GM18907 (cell line): Measurements from ENCODE around the gene TMEM121.

ENCODE experiments used
- ATAC-seq: cut with Tn5 transposase; IDR thresholded peaks from one replicate; pipeline ENCODE4 v1.9.1; 2021; ENCODE audit warnings: mild to moderate bottlenecking, moderate library complexity; ENCODE audit not compliant: unreplicated experiment

Gene TMEM121

DNA sequence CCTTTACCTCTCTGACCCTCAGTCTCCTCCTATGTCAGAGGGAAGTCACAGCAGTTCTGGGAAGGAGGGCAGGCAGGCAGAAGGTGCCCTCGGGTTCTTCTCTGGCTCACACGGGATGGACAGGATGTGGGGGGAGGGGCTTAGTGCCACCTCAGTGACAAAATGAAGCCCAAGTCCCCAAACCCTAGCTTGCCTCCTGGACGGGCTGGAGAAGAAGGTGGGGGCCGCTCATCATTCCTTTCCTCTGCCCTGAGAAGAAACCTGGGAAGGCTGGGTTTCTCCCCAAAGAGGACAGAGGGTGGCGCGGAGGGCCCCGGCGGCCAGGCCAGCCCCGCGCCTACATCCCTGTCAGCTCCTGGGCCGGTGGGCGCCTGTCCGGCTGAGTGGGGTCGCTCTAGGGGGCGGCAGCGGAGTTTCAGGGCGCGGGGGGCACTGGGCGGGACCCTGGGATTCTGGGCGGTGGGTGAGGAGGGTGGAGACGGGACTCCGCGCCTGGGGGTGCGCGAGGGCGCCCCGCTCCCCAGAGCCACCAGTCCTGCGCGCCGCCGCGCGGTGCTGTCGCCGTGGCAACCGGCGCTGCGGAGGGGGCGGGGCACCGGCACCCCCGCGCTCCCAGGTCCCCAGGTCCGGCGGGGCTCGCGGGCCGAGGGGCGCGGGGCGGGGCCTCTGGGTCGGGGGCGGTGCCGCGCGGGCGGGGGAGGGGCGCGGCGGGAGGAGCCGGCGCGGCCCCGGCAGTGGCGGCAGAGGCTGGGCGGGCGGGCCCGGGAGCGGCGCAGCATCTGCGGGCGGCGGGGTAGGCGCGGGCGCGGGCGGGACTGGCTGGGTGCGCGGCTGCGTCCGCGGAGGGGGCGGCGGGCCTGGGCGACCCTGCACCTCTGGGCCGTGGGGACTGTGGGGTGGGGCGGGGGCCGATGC is at the start of gene TMEM121:
Gene TMEM121, plus strand, starts transcription at position 723 of the 915 bp plus-strand sequence. CDS start 2,252 bp downstream, outside the sequence.
- no peak for ATAC-seq

DNA sequence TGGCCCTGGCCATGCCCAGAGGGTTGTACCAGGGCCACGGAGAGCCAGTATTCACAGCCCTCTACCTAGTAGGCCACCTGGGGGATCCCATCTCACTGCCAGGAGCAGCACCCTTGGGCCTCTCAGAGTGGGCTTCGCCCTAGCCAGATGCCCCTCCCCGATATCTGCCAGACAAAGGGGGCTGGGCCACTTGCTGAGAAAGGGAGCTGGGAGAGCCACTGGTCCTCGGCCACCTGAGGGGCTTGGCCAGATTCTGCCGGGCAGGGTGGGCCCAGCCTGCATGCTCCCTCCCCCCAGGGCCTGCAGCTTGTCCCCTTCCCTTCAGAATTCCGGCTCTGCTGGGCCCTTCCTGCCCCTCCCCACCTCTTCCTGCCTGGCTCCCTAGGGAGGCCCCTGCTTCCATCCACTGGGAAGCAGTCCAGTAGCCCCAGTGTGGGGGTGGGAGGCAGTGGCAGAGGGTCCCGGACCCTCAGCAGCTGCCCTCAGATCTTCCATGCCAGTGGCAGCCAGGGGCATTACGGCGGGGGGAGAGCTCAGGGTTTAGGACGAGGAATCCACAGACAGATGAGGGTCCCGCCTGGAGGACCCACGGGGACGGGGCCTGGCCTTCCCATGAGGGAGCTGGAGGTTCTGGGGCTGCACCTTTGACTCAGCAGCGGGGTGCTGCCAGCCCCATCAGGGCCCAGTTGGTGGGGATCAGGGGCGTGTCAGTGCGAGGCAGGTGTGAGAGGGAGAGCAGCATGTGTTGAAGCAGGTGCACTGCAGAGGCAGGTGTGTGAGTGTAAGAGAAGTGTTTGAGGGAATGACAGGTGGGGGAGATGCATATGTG is 49.3 kb upstream of the TMEM121 start:
- ATAC-seq = no peak

DNA sequence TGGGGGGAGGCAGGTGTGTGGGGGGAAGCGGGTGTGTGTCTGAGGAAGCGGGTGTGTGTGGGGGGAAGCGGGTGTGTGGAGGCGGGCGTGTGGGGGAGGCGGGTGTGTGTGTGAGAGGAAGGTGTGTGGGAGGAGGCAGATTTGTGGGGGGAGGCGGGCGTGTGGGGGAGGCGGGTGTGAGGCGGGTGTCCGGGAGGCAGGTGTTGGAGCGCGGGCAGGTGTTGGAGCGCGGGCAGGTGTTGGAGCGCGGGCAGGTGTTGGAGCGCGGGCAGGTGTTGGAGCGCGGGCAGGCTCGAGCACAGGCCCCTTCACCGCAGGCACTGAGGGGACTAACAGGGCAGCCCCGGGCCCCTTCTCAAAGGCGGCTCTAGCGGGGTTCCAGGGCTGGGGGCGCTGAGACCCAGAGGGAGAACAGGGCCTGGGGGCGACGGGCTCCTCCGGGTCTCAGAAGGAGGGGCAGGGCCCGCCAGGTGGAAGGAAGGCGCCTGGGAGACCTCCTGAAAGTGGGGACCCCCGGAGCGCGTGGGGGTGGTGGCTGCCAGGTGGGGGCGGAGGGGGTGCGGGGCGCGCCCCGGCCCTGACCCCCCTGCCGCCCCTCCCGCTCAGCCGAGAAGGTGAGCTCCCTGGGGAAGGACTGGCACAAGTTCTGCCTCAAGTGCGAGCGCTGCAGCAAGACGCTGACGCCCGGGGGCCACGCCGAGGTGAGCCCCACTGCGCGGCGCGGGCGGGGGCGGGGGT is 48.6 kb upstream of the TMEM121 start:
- ATAC-seq = no peak

GRCh38 chr14:105478398-105479251 is 47.8 kb upstream of the TMEM121 start:
- no peak for ATAC-seq

DNA sequence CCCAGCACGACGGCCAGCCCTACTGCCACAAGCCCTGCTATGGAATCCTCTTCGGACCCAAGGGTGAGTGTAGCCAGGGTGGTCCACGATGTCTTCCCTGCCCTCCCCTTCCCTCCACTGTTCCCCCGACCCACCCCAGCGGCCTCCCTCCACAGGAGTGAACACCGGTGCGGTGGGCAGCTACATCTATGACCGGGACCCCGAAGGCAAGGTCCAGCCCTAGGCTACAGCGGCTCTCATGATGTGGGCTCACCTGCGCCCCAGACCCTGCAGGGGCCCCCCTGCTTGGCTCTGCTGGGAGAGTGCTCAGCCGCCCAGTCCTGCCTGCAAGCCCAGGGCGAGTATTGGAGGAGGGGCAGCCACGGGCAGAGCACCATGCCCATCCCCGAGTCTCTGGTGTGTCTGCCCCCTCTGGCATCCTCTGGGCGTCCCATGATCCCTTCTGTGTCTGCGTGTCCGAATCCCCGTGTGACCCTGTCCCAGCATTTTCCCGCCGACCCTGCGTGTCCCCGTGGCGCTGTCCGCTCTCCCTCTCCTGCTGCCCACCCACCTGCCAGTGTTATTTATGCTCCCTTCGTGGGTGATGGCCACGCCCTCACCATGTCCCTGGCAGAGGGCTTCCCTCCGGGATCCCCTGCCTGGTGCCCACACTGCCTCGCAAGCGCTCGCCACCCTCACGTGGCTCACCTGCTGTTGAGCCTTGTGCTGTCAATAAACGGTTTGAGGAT is 46.8 kb upstream of the TMEM121 start:
- no peak for ATAC-seq

DNA sequence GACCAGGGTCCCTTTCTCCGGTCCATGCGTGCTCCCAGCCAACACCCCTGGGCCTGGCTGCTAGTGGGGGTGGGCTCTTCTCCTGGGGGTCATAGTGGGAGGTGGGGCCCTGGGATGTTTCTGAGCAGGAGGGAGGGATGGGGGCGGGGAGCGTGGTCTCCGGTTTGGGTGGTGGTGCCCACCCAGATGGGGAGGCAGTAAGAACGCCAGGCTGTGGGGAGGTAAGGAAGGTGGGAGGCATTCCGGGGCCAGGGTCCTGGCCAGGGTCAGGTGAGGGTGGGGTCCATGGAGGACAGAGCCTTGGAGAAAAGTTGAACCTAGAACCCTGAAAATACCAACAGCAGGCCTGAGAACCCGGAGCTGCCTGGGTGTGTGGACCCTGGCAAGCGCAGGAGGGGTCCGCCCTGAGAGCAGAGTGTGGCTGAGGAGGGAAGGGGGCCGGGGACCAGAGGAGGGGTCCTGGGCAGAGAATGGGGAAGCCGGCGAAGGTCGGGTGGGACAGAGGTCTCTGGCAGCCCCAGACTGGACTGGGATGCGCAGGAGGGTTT is 46.1 kb upstream of the TMEM121 start:
- ATAC-seq = no peak

DNA sequence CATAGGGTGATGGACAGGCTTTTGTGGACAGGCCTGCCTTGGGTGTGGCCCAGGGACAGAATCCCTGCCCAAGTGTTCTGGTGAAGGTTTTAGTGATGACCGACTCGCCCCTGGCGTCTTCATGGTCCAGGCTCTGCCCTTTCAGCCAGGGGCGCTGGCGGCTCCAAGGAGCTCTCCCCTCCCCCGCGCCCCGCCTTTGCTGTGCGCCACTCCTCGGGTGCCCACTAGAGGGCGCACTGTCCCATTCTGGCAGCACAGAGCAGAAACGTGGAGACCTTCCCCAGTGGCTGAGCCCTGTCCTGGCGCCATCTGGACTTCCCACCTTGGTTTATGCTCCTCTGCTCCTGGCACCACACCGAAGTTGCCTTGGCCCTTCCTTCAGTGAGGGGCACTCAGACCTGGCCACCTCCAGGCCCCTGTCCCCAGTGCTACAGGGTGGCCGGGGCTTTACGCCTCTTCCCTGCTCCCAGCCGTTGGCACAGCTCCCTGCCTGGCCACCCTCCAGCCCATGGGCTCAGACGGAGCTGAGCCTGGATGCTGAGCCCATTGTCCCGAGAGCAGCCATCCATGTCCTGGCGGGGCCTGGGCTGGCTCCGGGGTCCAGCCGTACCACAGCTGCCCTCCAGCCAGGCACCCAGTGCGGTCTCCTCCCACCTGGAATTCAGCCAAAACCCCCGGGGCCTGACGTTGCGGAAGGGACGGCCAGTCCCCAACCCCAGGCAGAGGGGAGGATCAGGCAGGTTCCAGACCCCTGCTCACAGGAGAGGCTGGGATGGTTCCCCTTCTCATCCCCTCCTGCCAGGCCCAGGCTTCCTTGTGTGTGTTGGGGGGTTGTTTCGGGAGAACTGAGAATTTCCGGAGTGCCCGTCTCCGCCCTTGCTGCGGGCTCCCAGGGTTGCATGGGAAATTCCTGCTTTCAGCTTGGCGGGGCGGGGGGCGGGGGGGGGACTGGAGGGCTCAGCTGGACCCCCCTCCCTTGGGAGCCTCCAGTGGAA is 45.3 kb upstream of the TMEM121 start:
- peak; percentile 43 for ATAC-seq

GRCh38 chr14:105481886-105482457 is 44.4 kb upstream of the TMEM121 start:
- ATAC-seq = peak; percentile 53

DNA sequence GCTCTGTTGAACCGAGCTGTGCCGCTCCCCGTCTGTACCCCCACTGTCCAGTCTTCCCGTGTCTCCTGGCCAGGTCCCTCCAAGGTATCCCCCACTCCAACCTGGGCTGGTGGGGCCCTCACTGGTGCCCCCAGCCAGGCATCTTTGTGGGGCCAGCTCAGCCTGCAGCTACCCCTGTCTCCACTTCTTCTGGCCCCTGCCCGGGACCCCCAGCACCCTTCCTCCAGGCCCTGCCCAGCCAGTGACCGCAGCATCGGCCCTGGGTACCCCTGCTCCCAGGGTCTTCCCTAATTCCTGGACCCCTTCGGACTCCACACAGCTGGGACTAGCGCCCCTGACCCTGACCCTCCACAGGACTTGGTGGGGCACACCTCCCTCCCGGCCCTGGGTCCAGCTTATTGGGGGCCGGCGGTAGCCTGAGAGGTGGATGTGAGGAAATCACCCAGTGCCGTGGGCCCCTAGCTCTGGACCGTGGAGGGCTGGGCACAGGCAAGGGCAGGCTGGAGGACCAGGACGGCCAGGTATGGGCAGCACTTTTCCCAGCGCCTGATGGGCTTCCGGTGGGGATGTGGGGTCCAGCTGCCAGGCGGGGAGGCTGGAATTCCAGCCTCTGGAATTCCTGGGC is 43.8 kb upstream of the TMEM121 start:
- ATAC-seq = no peak

- no peak for ATAC-seq
Observed at GRCh38 chr14:105483300-105484068, 42.9 kb upstream of the TMEM121 start.

DNA sequence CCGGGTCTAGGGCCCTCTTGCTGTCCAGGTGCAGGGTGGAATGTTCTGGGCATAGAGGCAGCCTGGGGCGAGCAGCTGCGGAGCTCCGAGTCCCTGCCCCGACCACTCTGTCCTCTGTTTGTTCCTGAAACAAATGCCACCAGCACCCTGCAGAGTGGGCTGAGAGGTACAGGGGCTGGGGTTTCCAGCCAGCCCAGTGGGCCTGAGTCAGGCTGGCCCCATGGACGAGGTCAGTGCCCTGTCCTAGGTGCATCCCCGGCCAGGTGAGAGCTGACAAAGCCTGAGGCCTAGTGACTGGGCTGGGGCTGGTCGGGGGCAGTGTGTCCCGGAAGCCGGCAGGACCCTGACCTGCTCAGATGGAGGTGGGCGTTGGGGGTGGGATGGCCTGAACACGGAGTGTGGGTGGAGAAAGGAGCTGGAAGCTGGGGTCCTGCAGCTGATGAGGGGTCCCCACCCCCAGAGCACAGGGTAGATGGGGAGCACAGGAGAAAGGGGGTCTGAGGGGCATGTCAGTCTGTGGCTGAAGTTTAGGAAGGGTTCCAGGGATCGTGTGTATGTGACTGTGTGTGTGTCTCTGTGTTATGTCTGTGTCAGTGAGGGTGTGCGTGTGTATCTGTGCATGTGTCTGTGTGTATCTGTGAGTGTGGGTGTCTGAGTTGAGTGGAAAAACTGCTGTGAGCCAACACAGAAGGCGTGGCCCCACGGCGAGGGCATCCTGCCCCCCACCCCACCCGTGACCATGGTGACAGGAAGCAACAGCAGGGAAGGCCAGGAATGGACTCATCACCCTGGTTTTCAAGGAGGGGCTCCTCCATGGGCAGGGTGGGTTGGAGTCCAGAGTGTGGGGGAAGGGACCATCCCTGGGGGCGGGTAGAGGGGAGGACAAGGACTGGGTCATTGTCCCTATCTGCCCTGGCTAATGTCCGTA is 42.0 kb upstream of the TMEM121 start:
- no peak for ATAC-seq

DNA sequence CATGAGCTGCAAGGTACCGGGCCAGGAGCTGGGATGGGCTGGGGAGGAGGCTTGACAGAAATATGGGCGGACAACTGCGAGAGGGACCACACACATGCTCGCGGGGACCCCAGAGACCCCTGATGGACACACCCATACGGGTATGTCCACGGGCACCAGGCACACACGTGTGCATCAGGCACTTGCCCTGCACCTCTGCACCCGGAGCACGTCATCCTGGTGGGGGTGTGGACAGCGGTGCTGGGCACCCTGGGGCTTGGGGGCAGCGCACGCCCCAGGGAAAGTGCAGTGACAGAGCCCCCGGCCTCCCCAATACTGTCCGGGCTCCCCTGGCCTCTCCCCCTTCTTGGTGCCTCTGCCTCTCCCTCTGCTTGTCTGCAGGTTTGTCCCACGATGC is 41.4 kb upstream of the TMEM121 start:
- ATAC-seq = no peak

DNA sequence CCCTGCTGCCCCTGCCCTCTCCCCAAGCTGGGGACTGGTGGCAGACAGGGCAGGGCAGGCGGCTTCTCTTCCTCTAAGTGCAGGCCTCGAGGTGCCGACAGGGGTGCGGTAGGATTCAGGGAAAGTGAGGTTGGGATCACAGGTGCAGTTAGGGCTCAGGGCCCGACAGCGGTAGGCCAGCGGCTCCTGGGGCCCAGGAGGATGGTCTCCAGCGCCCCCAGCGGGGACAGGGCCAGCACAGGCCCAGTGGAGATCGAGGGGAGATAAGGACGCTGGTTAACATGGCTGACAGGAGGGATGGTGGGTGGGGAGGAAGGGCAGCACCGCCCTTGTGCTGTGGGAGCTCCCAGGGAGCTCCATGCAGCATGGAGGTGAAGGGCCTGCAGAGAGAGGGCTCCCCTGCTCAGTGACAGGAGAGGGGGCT is 40.6 kb upstream of the TMEM121 start:
- no peak for ATAC-seq

DNA sequence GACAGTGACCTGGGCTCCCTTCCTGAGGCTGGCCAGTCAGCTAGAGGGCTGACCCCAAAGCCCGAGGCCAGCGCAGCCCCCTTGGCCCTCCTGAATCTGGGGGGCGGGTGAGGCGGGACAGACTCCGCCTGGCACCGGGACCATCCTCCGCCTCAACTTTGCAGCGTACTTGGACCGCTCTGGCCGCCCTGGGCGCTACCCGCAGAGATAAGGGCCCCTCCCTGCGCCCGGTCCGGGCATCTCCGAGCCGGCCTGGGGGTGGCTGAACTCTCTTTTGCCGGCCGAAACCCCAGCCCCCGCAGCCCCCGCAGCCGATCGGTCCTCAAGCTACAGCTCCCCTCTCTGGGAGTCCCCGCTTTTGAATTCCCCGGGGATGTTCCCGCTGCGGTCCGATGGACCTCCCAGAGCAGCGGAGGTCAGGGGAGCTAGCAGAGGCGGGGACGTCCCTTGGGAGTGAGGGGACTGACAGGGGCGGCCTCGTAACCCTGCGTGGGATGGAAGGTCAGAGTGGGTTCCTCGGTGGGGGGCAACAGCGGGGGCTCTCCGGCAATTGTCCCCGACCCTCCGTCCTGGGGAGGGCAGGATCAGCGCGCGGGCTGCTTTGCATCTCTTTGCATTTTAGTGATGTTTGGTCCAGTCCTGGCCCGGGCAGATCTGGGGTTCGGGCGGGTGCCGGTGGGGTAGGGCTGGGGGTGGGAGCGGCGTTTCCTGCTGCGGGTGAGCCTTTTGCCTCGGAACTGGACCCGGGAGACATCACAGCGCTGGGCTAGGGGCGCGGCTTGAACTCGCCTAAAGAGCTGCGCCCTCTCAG is 40.0 kb upstream of the TMEM121 start, which contains the start of gene CRIP1:
Gene CRIP1, plus strand, starts transcription at position 724 of the 811 bp plus-strand sequence. CDS start 374 bp downstream, outside the sequence.
- ATAC-seq = no peak
